ENCODE data around the gene UBE2I. TPM values are rescaled to one million over a fixed set of nuclear protein-coding genes. Genes with fewer than 3 reads are reported as not detected.

The UBE2I gene
- total RNA-seq, 1 experiment from 2014 or later = 261 TPM

- no peak for TF ChIP-seq CTCF (IDR thresholded peaks at IDR 0.05; ENCODE audit: unreplicated experiment)
- Mint-ChIP-seq H3K4me3 (ENCODE audit: low read depth, unreplicated experiment) (peak overlapping the region; percentile 41), H3K4me1 (ENCODE audit: low read depth, unreplicated experiment) (peaks cover 56% of the 10 kb centered on the region), H3K27me3 (ENCODE audit: unreplicated experiment) (no peaks in the 10 kb centered on the region), H3K27ac (ENCODE audit: unreplicated experiment) (peak overlapping the region; percentile 73), H3K36me3 (ENCODE audit: insufficient read depth, unreplicated experiment) (peaks cover 44% of the 10 kb centered on the region), H3K9me3 (ENCODE audit: low read depth, unreplicated experiment) (no peaks in the 10 kb centered on the region)
- intact Hi-C loops (cut with micrococcal nuclease; ENCODE audit: unreplicated experiment) = no loop called here
- BruUV-seq (replicated peaks) = no TSS peak
- DNase-seq = no peak
- CTCF ChIA-PET = interaction anchor here (0.5 to 1.9 kb wide), 3 partner anchors 36 to 128 kb away, joined by 3 to 4 read pairs (median 4); no protein-coding TSS in a partner anchor
Observed at GRCh38 chr16:1301562-1301961, 7.9 kb upstream of the UBE2I start.

GRCh38 chr16:1305823-1306222, 3.6 kb upstream of the UBE2I start:
- intact Hi-C loops (cut with micrococcal nuclease; ENCODE audit: unreplicated experiment) = no loop called here
- no peaks in the 10 kb centered on the region for H3K27me3 Mint-ChIP-seq (ENCODE audit: unreplicated experiment)
- DNase-seq = no peak
- peaks cover 58% of the 10 kb centered on the region for H3K36me3 Mint-ChIP-seq (ENCODE audit: insufficient read depth, unreplicated experiment)
- H3K27ac Mint-ChIP-seq (ENCODE audit: unreplicated experiment) = peak overlapping the region; percentile 81
- CTCF ChIA-PET = interaction anchor here (0.8 kb wide), 1 partner anchor 9 kb away, joined by 4 read pairs; no protein-coding TSS in a partner anchor
- TF ChIP-seq CTCF (IDR thresholded peaks at IDR 0.05; ENCODE audit: unreplicated experiment) = no peak
- peaks cover 29% of the 10 kb centered on the region for H3K4me1 Mint-ChIP-seq (ENCODE audit: low read depth, unreplicated experiment)
- H3K4me3 Mint-ChIP-seq (ENCODE audit: low read depth, unreplicated experiment) = no peak overlapping the region
- H3K9me3 Mint-ChIP-seq (ENCODE audit: low read depth, unreplicated experiment) = no peaks in the 10 kb centered on the region
- BruUV-seq (replicated peaks) = no TSS peak

- Mint-ChIP-seq H3K36me3 (ENCODE audit: insufficient read depth, unreplicated experiment) (peaks cover 63% of the 10 kb centered on the region), H3K9me3 (ENCODE audit: low read depth, unreplicated experiment) (no peaks in the 10 kb centered on the region), H3K4me1 (ENCODE audit: low read depth, unreplicated experiment) (peaks cover 33% of the 10 kb centered on the region), H3K4me3 (ENCODE audit: low read depth, unreplicated experiment) (no peak overlapping the region), H3K27ac (ENCODE audit: unreplicated experiment) (peak overlapping the region; percentile 81), H3K27me3 (ENCODE audit: unreplicated experiment) (no peaks in the 10 kb centered on the region)
- CTCF ChIA-PET = no interaction called here
- DNase-seq = no peak
- TF ChIP-seq CTCF (IDR thresholded peaks at IDR 0.05; ENCODE audit: unreplicated experiment) = no peak
- BruUV-seq (replicated peaks) = no TSS peak
- intact Hi-C loops (cut with micrococcal nuclease; ENCODE audit: unreplicated experiment) = no loop called here
Observed at GRCh38 chr16:1306334-1306733, 3.1 kb upstream of the UBE2I start.

GRCh38 chr16:1308036-1308976, 1.1 kb upstream of the UBE2I start:
- intact Hi-C loops (cut with micrococcal nuclease; ENCODE audit: unreplicated experiment) = no loop called here
- H3K27me3 Mint-ChIP-seq (ENCODE audit: unreplicated experiment) = no peaks in the 10 kb centered on the region
- CTCF ChIA-PET = interaction anchor here (0.6 to 0.7 kb wide), 3 partner anchors 9 to 28 kb away, joined by 3 to 5 read pairs (median 3); no protein-coding TSS in a partner anchor
- H3K36me3 Mint-ChIP-seq (ENCODE audit: insufficient read depth, unreplicated experiment) = peaks cover 70% of the 10 kb centered on the region
- H3K4me3 Mint-ChIP-seq (ENCODE audit: low read depth, unreplicated experiment) = peak overlapping the region; percentile 98
- no peak for TF ChIP-seq CTCF (IDR thresholded peaks at IDR 0.05; ENCODE audit: unreplicated experiment)
- peak overlapping the region; percentile 98 for H3K27ac Mint-ChIP-seq (ENCODE audit: unreplicated experiment)
- DNase-seq = no peak
- no TSS peak for BruUV-seq (replicated peaks)
- H3K4me1 Mint-ChIP-seq (ENCODE audit: low read depth, unreplicated experiment) = peaks cover 37% of the 10 kb centered on the region
- no peaks in the 10 kb centered on the region for H3K9me3 Mint-ChIP-seq (ENCODE audit: low read depth, unreplicated experiment)

Measured in Calu3 (cell line).